ENCODE results near the gene PANK4.

DNA sequence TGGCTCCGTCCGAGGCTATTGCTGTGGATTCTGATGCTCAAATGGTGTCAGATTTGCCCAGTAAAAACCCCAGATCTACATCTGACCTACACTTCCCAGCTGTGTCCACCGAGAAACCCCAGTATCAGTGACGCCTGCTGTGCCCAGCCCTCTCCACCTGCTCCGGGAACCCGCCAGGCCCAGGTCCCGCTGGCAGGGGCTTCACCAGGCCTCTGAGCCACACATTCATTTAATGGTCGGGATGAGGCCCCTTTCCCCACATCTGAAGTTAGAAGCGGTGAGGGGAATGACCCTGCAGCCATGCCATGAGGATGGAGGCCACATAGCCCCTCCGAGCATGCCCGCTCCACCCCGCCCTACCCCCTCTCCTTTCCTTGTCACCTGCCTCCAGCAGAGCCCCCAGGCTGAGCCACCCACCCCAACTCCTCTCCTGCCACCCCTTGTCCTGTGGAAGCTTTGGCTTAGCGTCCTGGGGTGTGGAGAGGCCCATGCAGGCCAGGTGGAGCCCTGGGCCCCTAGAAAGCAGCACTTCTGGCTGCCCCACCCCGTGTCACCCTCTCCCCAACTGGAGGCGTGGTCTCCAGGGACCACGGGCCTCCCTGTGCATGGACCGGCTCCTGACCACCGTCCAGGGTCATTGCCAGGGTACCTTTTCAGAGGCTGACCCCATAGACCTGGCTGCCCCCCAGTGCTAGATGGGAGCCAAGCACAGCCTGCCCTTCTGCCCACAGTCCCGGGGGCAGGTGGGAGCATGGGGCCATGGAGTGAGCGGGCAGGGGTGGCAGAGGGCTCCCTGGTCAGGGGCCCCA, 37.8 kb upstream of the PANK4 start:
- TF ChIP-seq HDAC2 (IDR thresholded peaks at IDR 0.05): no peak
- TF ChIP-seq ZC3H11A (IDR thresholded peaks at IDR 0.05): no peak

Data from A549 (cell line).